Chondrocyte (in vitro differentiated cells): ENCODE measurements around the gene CERK. TPM values are rescaled to one million over a fixed set of nuclear protein-coding genes. Genes with fewer than 3 reads are reported as not detected.

Experiments
- DNase-seq: peaks from one replicate; pipeline ENCODE4 v3.0.0; 2021; ENCODE audit warnings: mixed read lengths, low spot score
- H3K27ac Mint-ChIP-seq: one replicate; pipeline ENCODE4 v1.8.0; 2021; ENCODE audit warnings: mild to moderate bottlenecking, moderate library complexity, mixed read lengths; ENCODE audit not compliant: unreplicated experiment
- H3K27me3 Mint-ChIP-seq: 2 replicates; pipeline ENCODE4 v1.8.0; 2021; ENCODE audit warnings: low read depth, mixed read lengths
- H3K36me3 Mint-ChIP-seq: 2 replicates; pipeline ENCODE4 v1.8.0; 2021; ENCODE audit warnings: low read depth, mixed read lengths
- H3K4me1 Mint-ChIP-seq: 2 replicates; pipeline ENCODE4 v1.8.0; 2021; ENCODE audit warnings: low read depth, mild to moderate bottlenecking, mixed read lengths
- H3K4me3 Mint-ChIP-seq: one replicate; pipeline ENCODE4 v1.8.0; 2021; ENCODE audit warnings: mild to moderate bottlenecking, moderate library complexity, mixed read lengths; ENCODE audit not compliant: unreplicated experiment
- H3K9me3 Mint-ChIP-seq: 2 replicates; pipeline ENCODE4 v1.8.0; 2021; ENCODE audit warnings: low read depth, mixed read lengths
- total RNA-seq: library from RNA; stranded (reverse); gene quantifications from 3 replicates; pipeline ENCODE4 v1.2.1, GENCODE V29; 2021
- TF ChIP-seq, protein P1 (sequence below): fragments of 200-600 bp; sonication (generic); IDR thresholded peaks from 2 replicates; pipeline ENCODE4 v1.5.0; 2021; ENCODE audit warnings: antibody characterized with exemption, mild to moderate bottlenecking, moderate library complexity

CERK gene
- total RNA-seq, 1 donor from 2014 or later, result 28.8 TPM

DNA sequence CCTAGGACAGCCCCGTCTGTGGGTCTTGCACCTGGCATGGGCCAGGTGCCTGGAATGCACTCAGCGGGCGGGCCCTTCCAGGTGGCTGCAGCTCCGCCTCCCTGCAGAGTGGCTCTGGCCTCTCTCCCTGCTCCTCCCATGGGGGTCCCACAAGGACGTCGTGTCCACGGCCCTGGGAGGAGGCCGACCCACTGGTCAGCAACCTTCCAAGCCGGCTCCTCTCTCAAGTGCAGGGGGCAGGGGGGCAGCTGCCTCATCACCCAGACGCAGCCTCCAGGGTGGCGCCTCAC is 41.9 kb downstream of the CERK start:
- DNase-seq, result peak; percentile 74
- H3K36me3 Mint-ChIP-seq, result peaks cover 20% of the 10 kb centered on the region
- H3K27ac Mint-ChIP-seq, result no peak overlapping the region
- no peak overlapping the region for H3K4me3 Mint-ChIP-seq
- no peaks in the 10 kb centered on the region for H3K4me1 Mint-ChIP-seq
- TF ChIP-seq, protein P1, sequence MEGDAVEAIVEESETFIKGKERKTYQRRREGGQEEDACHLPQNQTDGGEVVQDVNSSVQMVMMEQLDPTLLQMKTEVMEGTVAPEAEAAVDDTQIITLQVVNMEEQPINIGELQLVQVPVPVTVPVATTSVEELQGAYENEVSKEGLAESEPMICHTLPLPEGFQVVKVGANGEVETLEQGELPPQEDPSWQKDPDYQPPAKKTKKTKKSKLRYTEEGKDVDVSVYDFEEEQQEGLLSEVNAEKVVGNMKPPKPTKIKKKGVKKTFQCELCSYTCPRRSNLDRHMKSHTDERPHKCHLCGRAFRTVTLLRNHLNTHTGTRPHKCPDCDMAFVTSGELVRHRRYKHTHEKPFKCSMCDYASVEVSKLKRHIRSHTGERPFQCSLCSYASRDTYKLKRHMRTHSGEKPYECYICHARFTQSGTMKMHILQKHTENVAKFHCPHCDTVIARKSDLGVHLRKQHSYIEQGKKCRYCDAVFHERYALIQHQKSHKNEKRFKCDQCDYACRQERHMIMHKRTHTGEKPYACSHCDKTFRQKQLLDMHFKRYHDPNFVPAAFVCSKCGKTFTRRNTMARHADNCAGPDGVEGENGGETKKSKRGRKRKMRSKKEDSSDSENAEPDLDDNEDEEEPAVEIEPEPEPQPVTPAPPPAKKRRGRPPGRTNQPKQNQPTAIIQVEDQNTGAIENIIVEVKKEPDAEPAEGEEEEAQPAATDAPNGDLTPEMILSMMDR, result no peak
- H3K27me3 Mint-ChIP-seq, result no peaks in the 10 kb centered on the region
- H3K9me3 Mint-ChIP-seq, result no peaks in the 10 kb centered on the region

DNA sequence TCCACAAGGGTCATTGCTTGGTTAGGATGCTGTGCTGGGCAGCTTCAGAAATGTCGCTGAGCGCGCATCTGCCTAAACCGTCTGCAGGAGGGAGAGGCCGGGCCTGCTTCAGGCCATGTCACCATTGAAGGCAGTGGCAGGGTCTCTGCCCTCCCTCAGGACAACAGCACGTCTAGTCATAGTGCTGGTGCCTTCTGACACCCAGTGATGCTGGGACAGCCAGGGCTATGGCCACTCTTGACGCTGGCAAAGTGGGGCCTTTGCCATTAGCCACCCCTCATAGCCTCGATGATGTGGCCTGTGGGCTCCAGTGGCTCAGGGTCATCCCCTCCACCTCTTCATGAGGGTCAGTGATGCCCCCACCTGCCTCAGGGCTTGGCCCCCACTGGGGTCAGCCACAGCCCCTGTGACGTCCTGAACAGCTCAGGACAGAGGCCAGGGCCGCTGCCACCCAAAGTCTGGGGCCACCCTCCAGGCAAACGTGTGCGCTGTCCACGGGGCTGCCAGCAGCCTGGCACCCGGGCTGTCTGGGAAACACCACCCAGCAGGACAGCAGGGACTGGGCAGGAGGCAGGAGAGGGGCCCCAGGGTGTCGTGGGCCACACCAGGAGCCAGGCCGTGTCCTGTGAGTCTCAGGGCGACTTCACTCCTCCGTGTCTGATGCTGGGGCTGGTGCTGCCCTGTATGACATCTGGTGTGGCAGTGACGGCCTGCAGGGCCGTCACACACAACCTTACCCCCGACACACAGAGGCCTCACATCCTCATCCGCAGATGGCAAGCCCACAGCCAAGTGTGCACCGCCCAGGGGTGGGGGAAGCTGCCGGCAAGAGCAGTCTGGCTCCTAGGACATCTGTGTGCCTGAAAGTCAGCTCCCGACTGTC is 42.5 kb downstream of the CERK start:
- H3K27me3 Mint-ChIP-seq, result no peaks in the 10 kb centered on the region
- no peaks in the 10 kb centered on the region for H3K9me3 Mint-ChIP-seq
- no peaks in the 10 kb centered on the region for H3K4me1 Mint-ChIP-seq
- peaks cover 20% of the 10 kb centered on the region for H3K36me3 Mint-ChIP-seq
- DNase-seq, result peak; percentile 89
- no peak overlapping the region for H3K4me3 Mint-ChIP-seq
- H3K27ac Mint-ChIP-seq, result no peak overlapping the region
- TF ChIP-seq, protein P1, result no peak

DNA sequence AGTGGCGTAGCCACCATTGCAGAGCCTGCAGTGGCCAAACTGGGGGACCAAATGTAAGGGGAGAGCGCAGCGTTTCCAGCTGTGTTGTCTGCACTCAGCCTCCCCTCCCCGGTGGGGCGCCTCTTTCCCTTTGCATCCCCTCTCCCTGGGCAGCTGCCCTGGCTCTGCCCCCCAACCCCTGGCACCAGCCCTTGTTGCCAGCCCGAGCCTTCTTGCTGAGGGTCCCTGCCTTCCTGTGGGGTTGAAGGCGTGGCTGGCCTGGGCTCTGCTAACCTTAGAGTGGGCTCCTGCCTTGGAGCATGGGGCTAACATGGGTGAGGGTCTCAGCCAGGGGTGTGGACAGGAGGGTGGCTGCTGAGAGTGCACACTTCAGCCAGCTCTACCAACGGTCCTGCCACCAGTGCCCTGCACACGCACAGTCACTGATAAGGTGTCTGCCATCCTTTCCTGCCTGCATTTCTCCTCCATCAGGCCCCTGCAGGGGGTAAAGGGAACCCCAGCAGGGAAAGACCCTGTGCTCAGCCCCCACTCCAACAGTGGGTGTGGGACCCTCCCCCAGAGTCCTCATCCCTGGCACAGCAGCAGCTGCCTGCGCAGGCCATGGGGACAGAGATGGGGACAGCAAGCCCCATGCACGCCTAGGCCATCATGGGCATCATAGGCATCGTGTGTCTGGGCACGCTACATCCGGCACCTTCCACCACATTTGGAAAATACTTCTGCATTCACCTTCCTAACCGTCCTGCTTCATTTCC is 43.5 kb downstream of the CERK start:
- Mint-ChIP-seq H3K27ac (no peak overlapping the region), H3K36me3 (peaks cover 21% of the 10 kb centered on the region), H3K4me3 (no peak overlapping the region), H3K4me1 (no peaks in the 10 kb centered on the region), H3K27me3 (no peaks in the 10 kb centered on the region), H3K9me3 (no peaks in the 10 kb centered on the region)
- TF ChIP-seq, protein P1, result no peak
- DNase-seq, result peak; percentile 75

DNA sequence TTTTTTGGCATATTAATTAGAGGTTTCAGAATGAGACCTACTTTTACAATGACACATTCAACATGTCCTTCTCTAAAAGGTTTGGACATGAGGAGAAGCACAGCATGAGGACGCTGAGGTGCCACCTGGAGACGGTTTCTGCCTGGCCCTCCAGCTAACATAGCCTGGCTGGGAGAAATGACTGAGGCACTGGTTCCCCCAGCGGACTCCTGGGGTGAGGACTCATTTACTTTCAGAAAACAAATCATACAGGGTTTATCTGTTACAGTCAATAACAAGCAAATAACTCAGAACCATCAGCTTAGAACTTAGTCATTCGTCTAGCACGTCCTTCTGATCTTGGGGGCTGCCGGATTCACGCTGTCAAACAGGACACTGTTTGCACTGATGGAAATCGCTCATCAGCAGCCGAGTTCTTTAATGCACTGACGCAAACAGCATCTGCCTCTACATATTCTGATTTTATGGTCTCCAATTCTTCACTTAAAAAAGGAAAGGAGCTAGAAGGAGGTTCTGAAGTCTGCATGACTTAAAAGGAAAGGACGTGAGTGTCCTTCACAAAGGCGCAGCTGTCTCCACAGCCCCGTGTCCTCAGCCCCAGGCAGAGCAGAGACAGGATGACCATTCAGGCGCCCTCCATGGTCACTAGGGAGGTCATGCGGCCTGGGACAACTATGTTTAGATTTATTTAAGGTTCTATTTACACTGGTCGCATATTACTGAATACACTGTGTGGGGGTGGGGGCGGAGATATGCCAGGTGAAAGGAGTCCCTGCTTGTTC is 44.2 kb downstream of the CERK start:
- TF ChIP-seq, protein P1, result no peak
- Mint-ChIP-seq H3K9me3 (no peaks in the 10 kb centered on the region), H3K4me1 (no peaks in the 10 kb centered on the region), H3K4me3 (no peak overlapping the region), H3K27ac (peak overlapping the region; percentile 32), H3K36me3 (peaks cover 16% of the 10 kb centered on the region), H3K27me3 (no peaks in the 10 kb centered on the region)
- DNase-seq, result peak; percentile 44

DNA sequence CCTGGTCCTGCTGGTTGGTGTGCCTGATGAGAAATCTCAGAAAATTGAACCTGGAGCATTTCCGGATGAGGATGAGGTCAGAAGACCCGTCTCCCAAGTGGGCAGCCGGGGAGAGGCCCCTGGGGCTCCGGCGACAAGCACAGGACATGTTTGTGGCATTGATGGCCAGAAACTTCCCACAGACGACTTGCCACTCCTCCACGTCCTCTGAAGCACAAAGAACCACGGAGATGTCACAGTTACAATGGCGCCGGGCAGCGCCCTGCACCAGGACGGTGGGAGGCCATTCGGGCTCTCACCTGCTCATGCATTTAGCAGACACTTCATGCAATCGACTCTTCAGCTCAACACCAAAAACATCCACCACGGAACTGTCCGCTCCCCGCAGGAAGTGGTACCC is 46.5 kb downstream of the CERK start:
- H3K36me3 Mint-ChIP-seq, result peaks cover 20% of the 10 kb centered on the region
- DNase-seq, result peak; percentile 37
- H3K27ac Mint-ChIP-seq, result no peak overlapping the region
- TF ChIP-seq, protein P1, result no peak
- no peak overlapping the region for H3K4me3 Mint-ChIP-seq
- H3K4me1 Mint-ChIP-seq, result no peaks in the 10 kb centered on the region
- H3K9me3 Mint-ChIP-seq, result no peaks in the 10 kb centered on the region
- H3K27me3 Mint-ChIP-seq, result no peaks in the 10 kb centered on the region
